Smooth muscle cell (in vitro differentiated cells): ENCODE results near the gene ANKHD1. TPM values are rescaled to one million over a fixed set of nuclear protein-coding genes. Genes with fewer than 3 reads are reported as not detected.
"Not testable (repeated sequence)": the region's sequence is repeated elsewhere in the genome, so short reads cannot be mapped to it uniquely, and the experiment has no call there.

Source experiments
- DNase-seq: peaks from one replicate; lab custom pipeline; 2025; ENCODE audit not compliant: unreplicated experiment; lab: John Stamatoyannopoulos, UW
- H2AFZ ChIP-seq: fragments of 200-600 bp; sonication (generic); 2 replicates; pipeline ENCODE4 v1.6.0; 2016; ENCODE audit warnings: antibody characterized with exemption, low read depth, mild to moderate bottlenecking
- H3F3A ChIP-seq: fragments of 200-600 bp; sonication (generic); 2 replicates; pipeline ENCODE4 v1.6.0; 2017; ENCODE audit warnings: antibody characterized with exemption, low read depth
- H3K27ac ChIP-seq: fragments of 200-600 bp; sonication (generic); 2 replicates; pipeline ENCODE4 v1.5.1; 2016; ENCODE audit warnings: low read depth, mild to moderate bottlenecking
- H3K27me3 ChIP-seq: fragments of 200-600 bp; sonication (generic); 2 replicates; pipeline ENCODE4 v1.6.1; 2016; ENCODE audit warnings: low read depth, mild to moderate bottlenecking
- H3K36me3 ChIP-seq: fragments of 200-600 bp; sonication (generic); 2 replicates; pipeline ENCODE4 v1.5.1; 2016; ENCODE audit warnings: low read depth
- H3K4me1 ChIP-seq: fragments of 200-600 bp; sonication (generic); 2 replicates; pipeline ENCODE4 v1.5.1; 2016; ENCODE audit warnings: low read depth
- H3K4me2 ChIP-seq: fragments of 200-600 bp; sonication (generic); 2 replicates; pipeline ENCODE4 v1.6.0; 2016; ENCODE audit warnings: mild to moderate bottlenecking
- H3K4me3 ChIP-seq: fragments of 200-600 bp; sonication (generic); 2 replicates; pipeline ENCODE4 v1.5.1; 2016; ENCODE audit warnings: mild to moderate bottlenecking
- H3K79me2 ChIP-seq: fragments of 200-600 bp; sonication (generic); 2 replicates; pipeline ENCODE4 v1.6.0; 2016; ENCODE audit warnings: low read depth, mild to moderate bottlenecking
- H3K9ac ChIP-seq: fragments of 200-600 bp; sonication (generic); 2 replicates; pipeline ENCODE4 v1.6.0; 2016; ENCODE audit warnings: low read depth
- H3K9me3 ChIP-seq: fragments of 200-600 bp; sonication (generic); replicated peaks from 2 replicates; pipeline ENCODE4 v1.5.1; 2016; ENCODE audit warnings: low read depth
- H4K20me1 ChIP-seq: fragments of 200-600 bp; sonication (generic); 2 replicates; pipeline ENCODE4 v1.6.0; 2016; ENCODE audit warnings: low read depth
- WGBS: methylation state at CpG from one replicate; pipeline ENCODE4 v1.1.7; 2016; ENCODE audit warnings: low lambda C conversion rate; 5-methylcytosine and 5-hydroxymethylcytosine counted together
- polyA plus RNA-seq: library from polyadenylated mRNA; unstranded; fragments of >200 nt; fragmentation: Nextera tagmentation; extraction: Ambion mirVana; gene quantifications from 2 replicates; pipeline ENCODE4 v1.2.1, GENCODE V29; 2016
- total RNA-seq: library from RNA; depleted of rRNA; stranded (reverse); fragments of >200 nt; gene quantifications from 2 replicates; pipeline ENCODE4 v1.2.3, GENCODE V29; 2014
- TF ChIP-seq, protein P1 (sequence below): fragments of 200-600 bp; sonication (generic); IDR thresholded peaks from 2 replicates; pipeline ENCODE4 v1.5.1; 2017; ENCODE audit warnings: borderline replicate concordance, mild to moderate bottlenecking, antibody characterized with exemption; ENCODE audit not compliant: insufficient read depth, poor library complexity, severe bottlenecking

The ANKHD1 gene
- total and polyA plus RNA-seq, 2 experiments from 2014 or later: 37.9 to 56.1 TPM

DNA sequence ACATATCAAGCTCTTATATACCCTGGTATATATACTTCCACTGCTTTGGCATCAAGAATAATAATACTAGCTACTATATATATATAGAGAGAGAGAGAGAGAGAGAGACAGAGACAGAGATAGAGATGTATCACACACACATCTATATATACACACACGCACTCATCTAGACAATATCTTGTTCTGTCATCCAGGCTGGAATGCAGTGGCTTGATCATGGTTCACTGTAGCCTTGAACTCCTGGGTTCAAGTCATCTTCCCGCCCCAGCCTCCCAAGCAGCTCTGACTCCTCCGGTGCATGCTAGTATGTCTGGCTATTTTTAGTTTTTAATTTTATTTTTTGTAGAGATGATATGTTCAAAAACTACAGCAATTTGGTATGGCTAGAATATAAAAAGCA, 22.5 kb downstream of the ANKHD1 start:
- 73% methylated on average over 3 of the region's 3 CpGs for WGBS
- peaks cover 76% of the 10 kb centered on the region for H3K79me2 ChIP-seq
- H3K9me3 ChIP-seq: no peaks in the 10 kb centered on the region
- TF ChIP-seq, protein P1, sequence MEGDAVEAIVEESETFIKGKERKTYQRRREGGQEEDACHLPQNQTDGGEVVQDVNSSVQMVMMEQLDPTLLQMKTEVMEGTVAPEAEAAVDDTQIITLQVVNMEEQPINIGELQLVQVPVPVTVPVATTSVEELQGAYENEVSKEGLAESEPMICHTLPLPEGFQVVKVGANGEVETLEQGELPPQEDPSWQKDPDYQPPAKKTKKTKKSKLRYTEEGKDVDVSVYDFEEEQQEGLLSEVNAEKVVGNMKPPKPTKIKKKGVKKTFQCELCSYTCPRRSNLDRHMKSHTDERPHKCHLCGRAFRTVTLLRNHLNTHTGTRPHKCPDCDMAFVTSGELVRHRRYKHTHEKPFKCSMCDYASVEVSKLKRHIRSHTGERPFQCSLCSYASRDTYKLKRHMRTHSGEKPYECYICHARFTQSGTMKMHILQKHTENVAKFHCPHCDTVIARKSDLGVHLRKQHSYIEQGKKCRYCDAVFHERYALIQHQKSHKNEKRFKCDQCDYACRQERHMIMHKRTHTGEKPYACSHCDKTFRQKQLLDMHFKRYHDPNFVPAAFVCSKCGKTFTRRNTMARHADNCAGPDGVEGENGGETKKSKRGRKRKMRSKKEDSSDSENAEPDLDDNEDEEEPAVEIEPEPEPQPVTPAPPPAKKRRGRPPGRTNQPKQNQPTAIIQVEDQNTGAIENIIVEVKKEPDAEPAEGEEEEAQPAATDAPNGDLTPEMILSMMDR: no peak
- no peaks in the 10 kb centered on the region for H3K27me3 ChIP-seq
- peaks cover 76% of the 10 kb centered on the region for H4K20me1 ChIP-seq
- H3K27ac ChIP-seq: no peak overlapping the region
- no peak overlapping the region for H3K9ac ChIP-seq
- no peaks in the 10 kb centered on the region for H3K36me3 ChIP-seq
- no peaks in the 10 kb centered on the region for H3F3A ChIP-seq
- DNase-seq: no peak
- no peak overlapping the region for H3K4me2 ChIP-seq
- no peaks in the 10 kb centered on the region for H3K4me1 ChIP-seq
- H3K4me3 ChIP-seq: no peak overlapping the region
- H2AFZ ChIP-seq: no peak overlapping the region

GRCh38 chr5:140427726-140428125, 26.1 kb downstream of the ANKHD1 start:
- not testable (repeated sequence) for H2AFZ ChIP-seq, H3K9me3 ChIP-seq, H3K27me3 ChIP-seq, H3K36me3 ChIP-seq, H3K9ac ChIP-seq, H3K4me1 ChIP-seq, H3K4me2 ChIP-seq, DNase-seq, H3K4me3 ChIP-seq, H3F3A ChIP-seq, H3K27ac ChIP-seq
- 95% methylated on average over 13 of the region's 26 CpGs for WGBS
- H3K79me2 ChIP-seq: peaks cover 78% of the 10 kb centered on the region
- peaks cover 79% of the 10 kb centered on the region for H4K20me1 ChIP-seq

GRCh38 chr5:140429724-140430123, 28.1 kb downstream of the ANKHD1 start:
- peaks cover 78% of the 10 kb centered on the region for H3K79me2 ChIP-seq
- no peaks in the 10 kb centered on the region for H3K36me3 ChIP-seq
- H3K27ac ChIP-seq: no peak overlapping the region
- H3K9ac ChIP-seq: no peak overlapping the region
- H3K4me3 ChIP-seq: no peak overlapping the region
- H4K20me1 ChIP-seq: peaks cover 77% of the 10 kb centered on the region
- 98% methylated on average over 2 of the region's 2 CpGs for WGBS
- H3K27me3 ChIP-seq: no peaks in the 10 kb centered on the region
- H3K4me2 ChIP-seq: no peak overlapping the region
- TF ChIP-seq, protein P1: no peak
- no peaks in the 10 kb centered on the region for H3F3A ChIP-seq
- H3K4me1 ChIP-seq: no peaks in the 10 kb centered on the region
- H2AFZ ChIP-seq: no peak overlapping the region
- H3K9me3 ChIP-seq: no peaks in the 10 kb centered on the region
- no peak for DNase-seq

DNA sequence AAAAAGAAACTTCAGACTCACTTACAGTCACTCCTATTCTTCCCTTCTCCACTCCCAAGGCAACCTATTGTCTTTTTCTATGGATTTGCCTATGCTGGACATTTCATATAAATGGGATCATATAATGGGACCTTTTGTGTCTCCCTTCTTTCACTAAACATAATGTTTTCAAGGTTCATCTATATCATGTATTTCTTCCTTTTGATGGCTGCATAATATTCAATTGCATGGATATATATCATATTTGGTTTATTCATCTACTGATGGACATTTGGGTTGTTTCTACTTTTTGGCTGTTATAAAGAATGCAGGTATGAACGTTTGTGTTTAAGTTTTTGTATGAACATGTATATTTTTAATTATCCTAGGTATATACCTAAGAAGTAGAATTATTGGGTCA, 30.6 kb downstream of the ANKHD1 start:
- Histone ChIP-seq H3K4me2 (no peak overlapping the region), H3K27ac (no peak overlapping the region), H3K79me2 (peaks cover 78% of the 10 kb centered on the region), H3K36me3 (no peaks in the 10 kb centered on the region), H3K27me3 (no peaks in the 10 kb centered on the region), H3K9me3 (no peaks in the 10 kb centered on the region), H3K4me1 (no peaks in the 10 kb centered on the region), H3K9ac (no peak overlapping the region), H4K20me1 (peaks cover 76% of the 10 kb centered on the region), H2AFZ (no peak overlapping the region), H3F3A (no peaks in the 10 kb centered on the region), H3K4me3 (no peak overlapping the region)
- TF ChIP-seq, protein P1: no peak
- DNase-seq: no peak
- 91% methylated on average over 1 of the region's 1 CpG for WGBS
